HEK293 (cell line): ENCODE results near the gene HIC1.

Source experiments
- HOXD13 ChIP-seq: sonication (generic); formaldehyde crosslinking; IDR thresholded peaks from 2 replicates; pipeline ENCODE4 v1.8.0; 2022; ENCODE audit warnings: missing genetic modification reagents, borderline replicate concordance
- KLF10 ChIP-seq: fragments of 450-650 bp; IDR thresholded peaks from 2 replicates; pipeline ENCODE4 v1.5.1; 2018; ENCODE audit warnings: missing biosample characterization, mild to moderate bottlenecking, missing genetic modification characterization
- MYNN ChIP-seq: fragments of 450-650 bp; formaldehyde crosslinking; IDR thresholded peaks from 2 replicates; pipeline ENCODE4 v1.5.1; 2016; ENCODE audit warnings: missing biosample characterization, missing genetic modification characterization, borderline replicate concordance
- SCRT2 ChIP-seq: fragments of 450-650 bp; formaldehyde crosslinking; IDR thresholded peaks from 2 replicates; pipeline ENCODE4 v1.5.1; 2016; ENCODE audit warnings: missing biosample characterization, missing genetic modification characterization
- TCF7L2 ChIP-seq: IDR thresholded peaks from 2 replicates; pipeline ENCODE4 v1.6.1; 2011; ENCODE audit warnings: low read depth, mild to moderate bottlenecking, inconsistent platforms, low read length, moderate library complexity, borderline replicate concordance
- TRIM28 ChIP-seq: IDR thresholded peaks from 2 replicates; pipeline ENCODE4 v1.6.1; 2011; ENCODE audit warnings: low read length, control low read depth, borderline replicate concordance
- YY2 ChIP-seq: fragments of 450-650 bp; formaldehyde crosslinking; IDR thresholded peaks from 2 replicates; pipeline ENCODE4 v1.5.1; 2016; ENCODE audit warnings: missing biosample characterization, missing genetic modification characterization
- ZBTB6 ChIP-seq: fragments of 450-650 bp; formaldehyde crosslinking; IDR thresholded peaks from 2 replicates; pipeline ENCODE4 v1.5.1; 2017; ENCODE audit warnings: missing biosample characterization, missing genetic modification characterization
- ZEB2 ChIP-seq: fragments of 450-650 bp; formaldehyde crosslinking; IDR thresholded peaks from 2 replicates; pipeline ENCODE4 v1.5.1; 2016; ENCODE audit warnings: missing biosample characterization, missing genetic modification characterization
- ZFP3 ChIP-seq: fragments of 450-650 bp; formaldehyde crosslinking; IDR thresholded peaks from 2 replicates; pipeline ENCODE4 v1.5.1; 2016; ENCODE audit warnings: low read depth, missing biosample characterization, missing genetic modification characterization
- ZIC2 ChIP-seq: fragments of 450-650 bp; formaldehyde crosslinking; IDR thresholded peaks from 2 replicates; pipeline ENCODE4 v1.5.1; 2016; ENCODE audit warnings: missing biosample characterization, missing genetic modification characterization
- ZNF140 ChIP-seq: fragments of 450-650 bp; formaldehyde crosslinking; IDR thresholded peaks from 2 replicates; pipeline ENCODE4 v1.5.1; 2016; ENCODE audit warnings: missing biosample characterization, missing genetic modification characterization
- ZNF19 ChIP-seq: fragments of 450-650 bp; formaldehyde crosslinking; IDR thresholded peaks from 2 replicates; pipeline ENCODE4; 2016; ENCODE audit warnings: missing biosample characterization, missing genetic modification characterization, low read depth
- ZNF248 ChIP-seq: fragments of 450-650 bp; formaldehyde crosslinking; IDR thresholded peaks from 2 replicates; pipeline ENCODE4 v1.5.1; 2017; ENCODE audit warnings: missing biosample characterization, missing genetic modification characterization
- ZNF292 ChIP-seq: fragments of 450-650 bp; formaldehyde crosslinking; IDR thresholded peaks from 2 replicates; pipeline ENCODE4 v1.5.1; 2016; ENCODE audit warnings: low read depth, missing biosample characterization, missing genetic modification characterization, borderline replicate concordance
- ZNF302 ChIP-seq: fragments of 450-650 bp; formaldehyde crosslinking; IDR thresholded peaks from 2 replicates; pipeline ENCODE4 v1.5.1; 2016; ENCODE audit warnings: missing biosample characterization, missing genetic modification characterization, low read depth
- ZNF341 ChIP-seq: fragments of 450-650 bp; formaldehyde crosslinking; IDR thresholded peaks from 2 replicates; pipeline ENCODE4; 2016; ENCODE audit warnings: low read depth, missing biosample characterization, missing genetic modification characterization
- ZNF473 ChIP-seq: fragments of 450-650 bp; formaldehyde crosslinking; IDR thresholded peaks from 2 replicates; pipeline ENCODE4 v1.5.1; 2017; ENCODE audit warnings: missing biosample characterization, missing genetic modification characterization
- ZNF510 ChIP-seq: fragments of 450-650 bp; formaldehyde crosslinking; IDR thresholded peaks from 2 replicates; pipeline ENCODE4 v1.5.1; 2018; ENCODE audit warnings: mild to moderate bottlenecking, missing genetic modification characterization, missing biosample characterization; ENCODE audit not compliant: insufficient replicate concordance
- ZNF518A ChIP-seq: fragments of 450-650 bp; formaldehyde crosslinking; conservative IDR thresholded peaks from 2 replicates; pipeline ENCODE4 v1.5.1; 2016; ENCODE audit warnings: low read depth, missing biosample characterization, missing genetic modification characterization
- ZNF585B ChIP-seq: fragments of 450-650 bp; formaldehyde crosslinking; IDR thresholded peaks from 2 replicates; pipeline ENCODE4 v1.5.1; 2016; ENCODE audit warnings: missing biosample characterization, missing genetic modification characterization
- ZNF600 ChIP-seq: fragments of 450-650 bp; formaldehyde crosslinking; IDR thresholded peaks from 2 replicates; pipeline ENCODE4 v1.5.1; 2016; ENCODE audit warnings: missing biosample characterization, missing genetic modification characterization
- ZNF677 ChIP-seq: fragments of 450-650 bp; IDR thresholded peaks from 2 replicates; pipeline ENCODE4 v1.5.0; 2018; ENCODE audit warnings: missing biosample characterization, mild to moderate bottlenecking, missing genetic modification characterization, moderate library complexity
- ZNF785 ChIP-seq: fragments of 450-650 bp; formaldehyde crosslinking; IDR thresholded peaks from 2 replicates; pipeline ENCODE4 v1.5.1; 2016; ENCODE audit warnings: missing biosample characterization, missing genetic modification characterization
- ZSCAN16 ChIP-seq: fragments of 450-650 bp; formaldehyde crosslinking; IDR thresholded peaks from 2 replicates; pipeline ENCODE4 v1.5.1; 2016; ENCODE audit warnings: missing biosample characterization, missing genetic modification characterization
- TF ChIP-seq, protein P1 (sequence below): fragments of 450-650 bp; formaldehyde crosslinking; IDR thresholded peaks from 2 replicates; pipeline ENCODE4 v1.5.1; 2017; ENCODE audit warnings: missing biosample characterization, missing genetic modification characterization
- TF ChIP-seq, protein P2 (sequence below): fragments of 450-650 bp; formaldehyde crosslinking; IDR thresholded peaks from 2 replicates; pipeline ENCODE4 v1.5.1; 2016; ENCODE audit warnings: missing biosample characterization, missing genetic modification characterization, low read depth
- TF ChIP-seq, protein P3 (sequence below): fragments of 450-650 bp; formaldehyde crosslinking; IDR thresholded peaks from 2 replicates; pipeline ENCODE4 v1.5.1; 2016; ENCODE audit warnings: missing biosample characterization, missing genetic modification characterization

The HIC1 gene

DNA sequence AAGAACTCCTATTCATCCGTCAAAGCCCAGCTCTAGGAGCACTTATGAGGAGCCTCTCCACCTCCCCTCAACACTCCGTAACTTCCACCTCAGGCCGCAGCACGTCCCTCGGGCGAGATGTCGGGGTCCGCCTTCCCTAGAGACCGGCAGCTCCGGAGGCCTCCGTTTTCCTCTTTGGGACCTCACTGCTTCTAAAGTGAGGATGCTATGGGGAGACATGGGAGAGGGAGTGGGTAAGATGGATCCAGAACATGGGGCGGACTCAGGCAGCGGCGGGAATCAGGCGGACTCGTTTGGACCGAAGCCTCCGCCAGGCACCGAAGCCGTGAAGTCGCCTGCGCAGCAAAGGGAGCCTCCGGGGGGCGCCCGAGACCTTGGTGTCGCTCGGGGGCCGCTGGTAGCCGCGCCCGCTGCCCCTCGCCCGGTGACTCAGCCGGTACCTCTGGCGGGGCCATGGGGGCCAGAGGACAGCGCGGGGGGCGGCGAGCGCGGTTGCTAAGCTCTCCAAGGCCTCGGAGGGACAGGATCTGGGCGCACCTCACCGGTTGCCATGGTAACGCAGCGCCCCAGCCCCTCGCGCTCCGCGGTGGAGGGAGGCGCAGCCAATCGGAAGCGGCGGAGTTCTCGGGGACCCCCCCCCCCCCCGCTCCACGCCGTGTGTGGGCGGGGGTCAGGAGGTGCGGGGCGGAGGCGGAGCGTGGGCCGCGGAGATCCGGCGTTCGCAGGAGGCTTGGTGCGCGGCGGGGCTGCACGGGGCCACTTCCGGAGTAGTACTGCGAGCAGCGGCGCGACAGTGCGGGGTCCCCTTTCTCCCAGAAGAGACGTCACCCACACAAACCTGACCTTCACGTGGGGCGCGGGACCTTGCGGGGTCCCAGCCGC is 1.3 kb upstream of the HIC1 start (continued):
- TF ChIP-seq ZNF518A (tag by site-specific recombination) (no peak), ZNF600 (tag by site-specific recombination) (peak; percentile 100), ZNF341 (tag by site-specific recombination) (peak; percentile 96), HOXD13 (no peak), ZEB2 (tag by site-specific recombination) (peak; percentile 99), ZBTB6 (tag by site-specific recombination) (0 out of 2 replicates have a peak, but pooled peaks have one; percentile 46), ZNF585B (tag by site-specific recombination) (no peak), ZNF677 (tag by site-specific recombination) (no peak), ZNF292 (no peak), ZNF248 (tag by site-specific recombination) (no peak), MYNN (tag by site-specific recombination) (peak; percentile 74), TRIM28 (no peak), ZSCAN16 (tag by site-specific recombination) (no peak), ZNF785 (tag by site-specific recombination) (no peak; the same call in 1 of the 2 replicates), KLF10 (no peak; the same call in 1 of the 2 replicates), ZNF510 (no peak), ZFP3 (peak; percentile 99), ZNF19 (tag by site-specific recombination) (no peak), ZNF473 (tag by site-specific recombination) (no peak), SCRT2 (tag by site-specific recombination) (no peak; the same call in 1 of the 2 replicates), YY2 (tag by site-specific recombination) (no peak), ZIC2 (tag by site-specific recombination) (peak; percentile 44; the same call in 1 of the 2 replicates), ZNF140 (no peak), TCF7L2 (no peak), ZNF302 (no peak)
- TF ChIP-seq, protein P1, sequence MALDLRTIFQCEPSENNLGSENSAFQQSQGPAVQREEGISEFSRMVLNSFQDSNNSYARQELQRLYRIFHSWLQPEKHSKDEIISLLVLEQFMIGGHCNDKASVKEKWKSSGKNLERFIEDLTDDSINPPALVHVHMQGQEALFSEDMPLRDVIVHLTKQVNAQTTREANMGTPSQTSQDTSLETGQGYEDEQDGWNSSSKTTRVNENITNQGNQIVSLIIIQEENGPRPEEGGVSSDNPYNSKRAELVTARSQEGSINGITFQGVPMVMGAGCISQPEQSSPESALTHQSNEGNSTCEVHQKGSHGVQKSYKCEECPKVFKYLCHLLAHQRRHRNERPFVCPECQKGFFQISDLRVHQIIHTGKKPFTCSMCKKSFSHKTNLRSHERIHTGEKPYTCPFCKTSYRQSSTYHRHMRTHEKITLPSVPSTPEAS (tag by site-specific recombination) = no peak
- TF ChIP-seq, protein P2, sequence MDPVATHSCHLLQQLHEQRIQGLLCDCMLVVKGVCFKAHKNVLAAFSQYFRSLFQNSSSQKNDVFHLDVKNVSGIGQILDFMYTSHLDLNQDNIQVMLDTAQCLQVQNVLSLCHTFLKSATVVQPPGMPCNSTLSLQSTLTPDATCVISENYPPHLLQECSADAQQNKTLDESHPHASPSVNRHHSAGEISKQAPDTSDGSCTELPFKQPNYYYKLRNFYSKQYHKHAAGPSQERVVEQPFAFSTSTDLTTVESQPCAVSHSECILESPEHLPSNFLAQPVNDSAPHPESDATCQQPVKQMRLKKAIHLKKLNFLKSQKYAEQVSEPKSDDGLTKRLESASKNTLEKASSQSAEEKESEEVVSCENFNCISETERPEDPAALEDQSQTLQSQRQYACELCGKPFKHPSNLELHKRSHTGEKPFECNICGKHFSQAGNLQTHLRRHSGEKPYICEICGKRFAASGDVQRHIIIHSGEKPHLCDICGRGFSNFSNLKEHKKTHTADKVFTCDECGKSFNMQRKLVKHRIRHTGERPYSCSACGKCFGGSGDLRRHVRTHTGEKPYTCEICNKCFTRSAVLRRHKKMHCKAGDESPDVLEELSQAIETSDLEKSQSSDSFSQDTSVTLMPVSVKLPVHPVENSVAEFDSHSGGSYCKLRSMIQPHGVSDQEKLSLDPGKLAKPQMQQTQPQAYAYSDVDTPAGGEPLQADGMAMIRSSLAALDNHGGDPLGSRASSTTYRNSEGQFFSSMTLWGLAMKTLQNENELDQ (tag by site-specific recombination) = no peak
- TF ChIP-seq, protein P3, sequence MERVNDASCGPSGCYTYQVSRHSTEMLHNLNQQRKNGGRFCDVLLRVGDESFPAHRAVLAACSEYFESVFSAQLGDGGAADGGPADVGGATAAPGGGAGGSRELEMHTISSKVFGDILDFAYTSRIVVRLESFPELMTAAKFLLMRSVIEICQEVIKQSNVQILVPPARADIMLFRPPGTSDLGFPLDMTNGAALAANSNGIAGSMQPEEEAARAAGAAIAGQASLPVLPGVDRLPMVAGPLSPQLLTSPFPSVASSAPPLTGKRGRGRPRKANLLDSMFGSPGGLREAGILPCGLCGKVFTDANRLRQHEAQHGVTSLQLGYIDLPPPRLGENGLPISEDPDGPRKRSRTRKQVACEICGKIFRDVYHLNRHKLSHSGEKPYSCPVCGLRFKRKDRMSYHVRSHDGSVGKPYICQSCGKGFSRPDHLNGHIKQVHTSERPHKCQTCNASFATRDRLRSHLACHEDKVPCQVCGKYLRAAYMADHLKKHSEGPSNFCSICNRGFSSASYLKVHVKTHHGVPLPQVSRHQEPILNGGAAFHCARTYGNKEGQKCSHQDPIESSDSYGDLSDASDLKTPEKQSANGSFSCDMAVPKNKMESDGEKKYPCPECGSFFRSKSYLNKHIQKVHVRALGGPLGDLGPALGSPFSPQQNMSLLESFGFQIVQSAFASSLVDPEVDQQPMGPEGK (tag by site-specific recombination) = peak; percentile 100
